ENCODE measurements around the gene RAPGEF6. TPM values are rescaled to one million over a fixed set of nuclear protein-coding genes. Genes with fewer than 3 reads are reported as not detected.

The RAPGEF6 gene
- total RNA-seq, 2 donors from 2014 or later: 36.5 to 37.3 TPM

GRCh38 chr5:131661933-131662332 is 26.9 kb upstream of the RAPGEF6 start:
- ATAC-seq (replicated peaks in 1 of 2) (no peak), DNase-seq (no peak)
- Mint-ChIP-seq H3K9me3 (peaks cover 6 to 11% of the 10 kb centered on the region in 2 donors), H3K4me1 (ENCODE audit: low read depth) (no peaks in the 10 kb centered on the region), H3K27ac (no peak overlapping the region), H3K4me3 (no peak overlapping the region), H3K36me3 (ENCODE audit: insufficient read depth in 2 of 2) (peaks cover 13 to 48% of the 10 kb centered on the region in 2 donors), H3K27me3 (ENCODE audit: low read depth) (no peaks in the 10 kb centered on the region)

GRCh38 chr5:131659841-131660240 is 24.8 kb upstream of the RAPGEF6 start:
- DNase-seq (no peak), ATAC-seq (replicated peaks in 1 of 2) (no peak)
- Mint-ChIP-seq H3K36me3 (ENCODE audit: insufficient read depth in 2 of 2) (peaks cover 13 to 48% of the 10 kb centered on the region in 2 donors), H3K4me1 (ENCODE audit: low read depth) (peaks cover 12% of the 10 kb centered on the region), H3K4me3 (no peak overlapping the region), H3K9me3 (peaks cover 6 to 11% of the 10 kb centered on the region in 2 donors), H3K27ac (no peak overlapping the region), H3K27me3 (ENCODE audit: low read depth) (no peaks in the 10 kb centered on the region)

GRCh38 chr5:131659290-131659689 is 24.3 kb upstream of the RAPGEF6 start:
- Mint-ChIP-seq H3K27me3 (ENCODE audit: low read depth) (no peaks in the 10 kb centered on the region), H3K27ac (no peak overlapping the region), H3K9me3 (peaks cover 6 to 11% of the 10 kb centered on the region in 2 donors), H3K4me3 (no peak overlapping the region), H3K4me1 (ENCODE audit: low read depth) (peaks cover 12% of the 10 kb centered on the region), H3K36me3 (ENCODE audit: insufficient read depth in 2 of 2) (peaks cover 16 to 48% of the 10 kb centered on the region in 2 donors)
- no peak for DNase-seq
- ATAC-seq (replicated peaks in 1 of 2): no peak

- ATAC-seq (replicated peaks in 1 of 2) (no peak), DNase-seq (no peak)
- Mint-ChIP-seq H3K27ac (no peak overlapping the region), H3K36me3 (ENCODE audit: insufficient read depth in 2 of 2) (peaks cover 10 to 17% of the 10 kb centered on the region in 2 donors), H3K4me3 (no peak overlapping the region), H3K9me3 (peaks cover 2 to 4% of the 10 kb centered on the region in 2 donors), H3K27me3 (ENCODE audit: low read depth) (no peaks in the 10 kb centered on the region), H3K4me1 (ENCODE audit: low read depth) (peaks cover 12% of the 10 kb centered on the region)
Measured at GRCh38 chr5:131654776-131655175, 19.7 kb upstream of the RAPGEF6 start.

- H3K36me3 Mint-ChIP-seq (ENCODE audit: insufficient read depth in 2 of 2): peaks cover 10 to 13% of the 10 kb centered on the region in 2 donors
Measured at GRCh38 chr5:131654309-131654708, 19.3 kb upstream of the RAPGEF6 start.

GRCh38 chr5:131649161-131649560 is 14.1 kb upstream of the RAPGEF6 start:
- peaks cover 3 to 5% of the 10 kb centered on the region in 2 donors for H3K36me3 Mint-ChIP-seq (ENCODE audit: insufficient read depth in 2 of 2)
- H3K27me3 Mint-ChIP-seq (ENCODE audit: low read depth): no peaks in the 10 kb centered on the region

More at GRCh38 chr5:131654309-131654708, 19.3 kb upstream of the RAPGEF6 start:
- Mint-ChIP-seq H3K4me1 (ENCODE audit: low read depth) (peaks cover 12% of the 10 kb centered on the region), H3K27ac (no peak overlapping the region), H3K27me3 (ENCODE audit: low read depth) (no peaks in the 10 kb centered on the region), H3K4me3 (no peak overlapping the region), H3K9me3 (peaks cover 2 to 3% of the 10 kb centered on the region in 2 donors)
- ATAC-seq (replicated peaks in 1 of 2): no peak
- no peak for DNase-seq

GRCh38 chr5:131647048-131647769 is 12.2 kb upstream of the RAPGEF6 start:
- Mint-ChIP-seq H3K36me3 (ENCODE audit: insufficient read depth in 2 of 2) (peaks cover 3 to 5% of the 10 kb centered on the region in 2 donors), H3K4me3 (no peak overlapping the region), H3K27me3 (ENCODE audit: low read depth) (no peaks in the 10 kb centered on the region)

More at GRCh38 chr5:131649161-131649560, 14.1 kb upstream of the RAPGEF6 start:
- no peak overlapping the region for H3K4me3 Mint-ChIP-seq
- DNase-seq (no peak), ATAC-seq (replicated peaks in 1 of 2) (no peak)
- H3K9me3 Mint-ChIP-seq: no peaks in the 10 kb centered on the region
- H3K4me1 Mint-ChIP-seq (ENCODE audit: low read depth): no peaks in the 10 kb centered on the region
- no peak overlapping the region for H3K27ac Mint-ChIP-seq

GRCh38 chr5:131644822-131645221 is 9.8 kb upstream of the RAPGEF6 start:
- no peaks in the 10 kb centered on the region for H3K36me3 Mint-ChIP-seq (ENCODE audit: insufficient read depth in 2 of 2)
- ATAC-seq (replicated peaks in 1 of 2) (no peak), DNase-seq (no peak)
- no peaks in the 10 kb centered on the region for H3K9me3 Mint-ChIP-seq
- peaks cover 16% of the 10 kb centered on the region for H3K4me1 Mint-ChIP-seq (ENCODE audit: low read depth)
- no peaks in the 10 kb centered on the region for H3K27me3 Mint-ChIP-seq (ENCODE audit: low read depth)
- H3K27ac Mint-ChIP-seq: peak overlapping the region; percentile 54
- H3K4me3 Mint-ChIP-seq: no peak overlapping the region

More at GRCh38 chr5:131647048-131647769, 12.2 kb upstream of the RAPGEF6 start:
- no peaks in the 10 kb centered on the region for H3K9me3 Mint-ChIP-seq
- DNase-seq (no peak), ATAC-seq (replicated peaks in 1 of 2) (no peak)
- no peaks in the 10 kb centered on the region for H3K4me1 Mint-ChIP-seq (ENCODE audit: low read depth)
- H3K27ac Mint-ChIP-seq: no peak overlapping the region

- Mint-ChIP-seq H3K4me1 (ENCODE audit: low read depth) (peaks cover 21% of the 10 kb centered on the region), H3K27ac (peak overlapping the region; percentile 54), H3K9me3 (no peaks in the 10 kb centered on the region), H3K4me3 (no peak overlapping the region), H3K36me3 (ENCODE audit: insufficient read depth in 2 of 2) (no peaks in the 10 kb centered on the region), H3K27me3 (ENCODE audit: low read depth) (no peaks in the 10 kb centered on the region)
- DNase-seq: no peak
- no peak for ATAC-seq (replicated peaks in 1 of 2)
Measured at GRCh38 chr5:131644370-131644769, 9.3 kb upstream of the RAPGEF6 start.

- peak overlapping the region; percentile 15 for H3K27ac Mint-ChIP-seq
Measured at GRCh38 chr5:131641494-131641893, 6.5 kb upstream of the RAPGEF6 start.

GRCh38 chr5:131640043-131640856 is 5.2 kb upstream of the RAPGEF6 start:
- H3K27me3 Mint-ChIP-seq (ENCODE audit: low read depth): no peaks in the 10 kb centered on the region
- DNase-seq: peak; percentile 76 to 83
- no peaks in the 10 kb centered on the region for H3K9me3 Mint-ChIP-seq
- no peaks in the 10 kb centered on the region for H3K36me3 Mint-ChIP-seq (ENCODE audit: insufficient read depth in 2 of 2)
- ATAC-seq (replicated peaks in 1 of 2): peak; percentile 98 to 99
- H3K4me3 Mint-ChIP-seq: peak overlapping the region; percentile 80 to 87
- H3K27ac Mint-ChIP-seq: peak overlapping the region; percentile 93
- peaks cover 35% of the 10 kb centered on the region for H3K4me1 Mint-ChIP-seq (ENCODE audit: low read depth)

More at GRCh38 chr5:131641494-131641893, 6.5 kb upstream of the RAPGEF6 start:
- Mint-ChIP-seq H3K4me3 (no peak overlapping the region), H3K4me1 (ENCODE audit: low read depth) (peaks cover 29% of the 10 kb centered on the region), H3K36me3 (ENCODE audit: insufficient read depth in 2 of 2) (no peaks in the 10 kb centered on the region), H3K27me3 (ENCODE audit: low read depth) (no peaks in the 10 kb centered on the region), H3K9me3 (no peaks in the 10 kb centered on the region)
- ATAC-seq (replicated peaks in 1 of 2) (no peak), DNase-seq (no peak)

- peak overlapping the region; percentile 91 for H3K27ac Mint-ChIP-seq
Measured at GRCh38 chr5:131639148-131639547, 4.1 kb upstream of the RAPGEF6 start.

GRCh38 chr5:131637694-131638093 is 2.7 kb upstream of the RAPGEF6 start:
- Mint-ChIP-seq H3K4me1 (ENCODE audit: low read depth) (peaks cover 35% of the 10 kb centered on the region), H3K9me3 (no peaks in the 10 kb centered on the region), H3K4me3 (no peak overlapping the region), H3K36me3 (ENCODE audit: insufficient read depth in 2 of 2) (peaks cover 6% of the 10 kb centered on the region in 2 donors), H3K27ac (peak overlapping the region; percentile 67), H3K27me3 (ENCODE audit: low read depth) (no peaks in the 10 kb centered on the region)
- DNase-seq (no peak), ATAC-seq (replicated peaks in 1 of 2) (no peak)

More at GRCh38 chr5:131639148-131639547, 4.1 kb upstream of the RAPGEF6 start:
- H3K36me3 Mint-ChIP-seq (ENCODE audit: insufficient read depth in 2 of 2): peaks cover 3% of the 10 kb centered on the region in 2 donors
- ATAC-seq (replicated peaks in 1 of 2): no peak
- peaks cover 35% of the 10 kb centered on the region for H3K4me1 Mint-ChIP-seq (ENCODE audit: low read depth)
- no peaks in the 10 kb centered on the region for H3K27me3 Mint-ChIP-seq (ENCODE audit: low read depth)
- no peak for DNase-seq
- no peaks in the 10 kb centered on the region for H3K9me3 Mint-ChIP-seq
- peak overlapping the region; percentile 71 to 80 for H3K4me3 Mint-ChIP-seq

All from activated T-cell treated with anti-CD3 and anti-CD28 coated beads, Interleukin-2, amount 50 U/mL, for 72 hours (primary cell).